GM18519 (cell line): Measurements from ENCODE around the gene GNG7.
"Not testable (repeated sequence)": the region's sequence is repeated elsewhere in the genome, so short reads cannot be mapped to it uniquely, and the experiment has no call there.

Source experiments
- ATAC-seq: cut with Tn5 transposase; IDR thresholded peaks from one replicate; pipeline ENCODE4 v1.9.1; 2021; ENCODE audit warnings: mild to moderate bottlenecking, moderate library complexity; ENCODE audit not compliant: unreplicated experiment, low FRiP score

GNG7 gene

DNA sequence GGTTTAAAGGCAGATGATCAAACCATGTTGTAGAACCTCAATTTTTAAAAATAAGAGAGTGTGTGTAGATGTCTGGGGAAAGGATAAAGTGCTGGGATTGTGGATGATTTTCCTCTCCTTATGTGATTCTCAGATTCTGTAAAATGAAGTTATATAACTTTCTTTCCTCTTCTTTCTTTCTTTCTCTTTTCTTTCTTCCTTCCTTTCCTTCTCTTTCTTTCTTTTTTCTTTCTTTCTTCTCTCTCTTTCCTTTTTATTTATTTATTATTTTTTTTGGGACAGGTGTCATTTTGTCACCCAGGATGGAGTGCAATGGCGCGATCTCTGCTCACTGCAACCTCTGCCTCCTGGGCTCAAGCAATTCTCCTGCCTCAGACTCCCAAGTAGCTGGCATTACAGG, 144.0 kb downstream of the GNG7 start:
- no peak for ATAC-seq

DNA sequence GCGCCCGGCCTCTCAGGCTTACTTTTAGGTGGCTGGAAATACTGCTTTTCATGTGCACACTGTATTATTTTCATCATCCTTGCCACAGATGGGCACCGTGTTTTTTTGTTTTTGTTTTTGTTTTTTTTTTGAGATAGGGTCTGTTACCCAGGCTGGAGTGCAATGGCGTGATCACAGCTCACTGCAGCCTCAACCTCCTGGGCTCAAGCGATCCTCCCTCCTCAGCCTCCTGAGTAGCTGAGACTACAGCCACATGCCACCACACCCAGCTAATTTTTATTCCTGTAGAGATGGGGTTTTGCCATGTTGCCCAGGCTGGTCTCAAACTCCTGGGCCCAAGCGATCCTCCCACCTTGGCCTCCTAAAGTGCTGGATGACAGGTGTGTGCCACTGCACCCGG, 144.4 kb downstream of the GNG7 start:
- not testable (repeated sequence) for ATAC-seq

DNA sequence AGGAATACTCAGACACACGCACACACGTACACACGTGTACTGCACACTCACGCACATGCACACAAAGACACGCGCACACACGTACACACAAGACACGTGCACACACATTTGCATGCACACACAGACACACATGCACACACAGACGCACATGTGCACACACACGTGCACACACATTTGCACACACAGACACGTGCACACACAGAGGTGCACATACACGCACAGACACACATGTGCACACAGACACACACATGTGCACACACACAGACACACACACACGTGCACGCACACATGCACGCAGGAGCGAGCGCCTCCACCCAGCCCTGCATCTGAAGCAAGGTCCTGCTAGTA, 145.4 kb downstream of the GNG7 start:
- no peak for ATAC-seq

DNA sequence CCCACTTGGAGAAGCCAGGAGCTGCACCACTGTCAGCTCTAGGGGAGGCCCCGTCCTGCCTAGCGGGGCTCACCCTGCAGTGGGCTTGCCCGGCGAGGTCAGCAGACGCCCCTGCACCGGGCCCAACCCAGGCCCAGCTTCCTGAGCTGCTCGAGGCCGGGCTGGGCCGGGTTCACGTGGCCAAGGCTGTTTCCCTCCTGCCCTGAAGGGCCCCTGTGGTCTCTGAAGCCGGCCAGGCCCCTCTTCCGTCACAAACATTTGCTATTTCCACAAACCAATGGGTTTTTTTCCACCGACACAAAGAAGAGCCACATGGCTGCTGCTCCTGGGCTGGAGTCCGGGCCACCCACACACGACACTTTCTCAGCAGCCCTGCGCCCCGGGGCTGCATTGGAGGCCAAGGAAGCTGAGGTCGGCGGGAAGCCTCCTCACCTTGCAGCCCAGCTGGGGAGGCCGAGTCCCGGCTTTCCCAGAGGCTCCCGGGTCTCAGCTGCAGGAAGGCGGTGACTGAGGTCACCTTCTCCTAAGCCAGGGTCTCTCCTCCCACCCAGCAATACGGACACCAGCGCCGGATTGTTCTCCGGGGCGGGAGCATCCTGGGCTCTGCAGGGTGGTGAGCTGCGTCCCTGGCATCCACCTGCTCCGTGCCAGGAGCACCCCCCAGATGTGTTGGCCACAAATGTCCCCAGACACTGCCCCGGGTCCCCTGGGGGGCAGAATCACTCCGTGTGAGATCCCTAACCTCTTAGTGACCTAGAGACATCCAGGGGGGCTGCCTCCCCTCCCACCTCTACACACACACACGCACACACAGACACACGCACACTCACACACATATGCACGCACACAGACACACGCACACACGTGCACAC, 146.0 kb downstream of the GNG7 start:
- no peak for ATAC-seq

DNA sequence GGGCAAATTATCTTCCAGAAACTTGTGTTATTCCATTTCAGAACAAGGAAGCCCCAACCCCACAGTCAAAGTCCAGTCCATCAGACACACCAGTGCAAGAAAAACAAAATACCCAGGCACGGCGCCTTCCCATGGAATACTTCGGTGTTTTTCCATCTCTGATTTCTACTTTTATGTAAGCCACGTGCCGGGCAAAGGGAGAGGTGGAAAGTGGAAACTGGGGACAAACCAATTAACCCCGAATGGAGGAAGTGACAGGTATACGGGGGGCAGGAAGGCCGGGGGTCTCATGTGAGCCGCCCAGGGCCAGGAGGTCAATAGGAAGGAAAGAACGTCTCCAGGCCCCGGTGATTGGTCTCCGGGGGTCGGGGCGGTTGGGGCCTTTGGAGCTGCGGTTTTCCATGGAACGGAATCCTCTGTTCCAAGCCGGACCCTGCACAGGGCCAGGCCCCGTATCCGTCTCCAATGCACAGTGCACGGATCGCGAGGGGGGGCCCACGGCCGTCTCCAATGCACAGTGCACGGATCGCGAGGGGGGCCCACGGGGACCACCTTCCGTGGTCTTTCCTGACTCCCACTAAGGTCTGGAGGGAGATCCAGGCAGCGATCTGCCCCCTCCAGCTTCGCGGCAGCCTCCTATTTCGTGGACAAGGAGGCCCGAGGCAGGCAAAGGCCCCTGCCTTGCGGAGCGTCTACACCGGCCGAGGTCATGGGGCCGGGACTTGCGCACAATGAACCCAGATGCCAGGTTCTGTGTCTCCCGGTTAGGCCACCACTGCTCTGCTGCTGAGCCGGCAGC, 146.9 kb downstream of the GNG7 start:
- no peak for ATAC-seq

DNA sequence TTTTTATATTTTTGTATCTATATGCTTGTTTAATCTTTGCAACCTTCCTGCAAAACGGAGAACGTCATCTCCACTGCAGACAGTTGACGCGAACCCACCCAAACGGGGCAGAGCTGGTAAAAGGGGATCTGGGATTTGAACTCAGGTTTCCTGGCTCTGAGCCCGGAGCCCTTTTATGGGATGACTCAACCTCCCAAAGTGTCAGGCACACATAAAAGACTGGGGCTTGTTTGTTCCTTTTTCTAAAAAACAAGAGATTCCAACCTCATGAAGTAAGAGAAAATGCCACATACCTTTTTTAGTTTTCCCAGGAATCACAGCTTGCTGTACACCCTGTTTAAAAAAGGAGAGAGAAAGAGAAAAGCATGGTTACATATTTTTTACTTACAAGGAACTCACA, 147.6 kb downstream of the GNG7 start:
- no peak for ATAC-seq

DNA sequence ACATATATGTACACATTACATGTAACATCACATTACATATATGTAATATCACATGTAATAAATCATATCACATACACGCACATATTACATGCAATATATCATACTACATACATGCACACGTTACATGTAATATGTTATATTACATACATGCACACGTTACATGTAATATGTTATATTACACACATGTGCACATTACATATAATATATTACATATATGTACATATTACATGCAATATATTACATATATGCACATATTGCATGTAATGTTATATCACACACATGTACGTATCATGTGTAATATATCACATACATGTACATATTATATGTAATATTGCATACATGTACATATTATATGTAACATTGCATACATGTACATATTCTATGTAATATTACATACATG, 149.0 kb downstream of the GNG7 start:
- no peak for ATAC-seq

DNA sequence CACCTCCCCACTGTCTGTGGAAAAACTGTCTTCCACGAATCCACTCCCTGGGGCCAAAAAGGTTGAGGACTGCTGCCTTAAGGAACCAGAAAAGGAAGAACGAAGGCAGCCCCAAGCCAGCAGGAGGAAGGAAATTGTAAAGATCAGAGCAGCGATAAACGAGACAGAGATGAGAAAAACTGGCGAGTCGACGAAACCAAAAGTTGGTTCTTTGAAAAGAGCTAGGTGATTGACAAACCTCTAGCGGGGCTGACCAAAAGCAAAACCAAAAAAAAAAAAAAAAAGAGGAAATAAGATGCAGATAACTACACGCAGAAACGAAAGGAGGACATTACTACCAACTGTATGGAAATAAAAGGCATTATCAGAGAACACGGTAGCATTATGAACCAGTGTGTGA, 149.6 kb downstream of the GNG7 start:
- no peak for ATAC-seq

DNA sequence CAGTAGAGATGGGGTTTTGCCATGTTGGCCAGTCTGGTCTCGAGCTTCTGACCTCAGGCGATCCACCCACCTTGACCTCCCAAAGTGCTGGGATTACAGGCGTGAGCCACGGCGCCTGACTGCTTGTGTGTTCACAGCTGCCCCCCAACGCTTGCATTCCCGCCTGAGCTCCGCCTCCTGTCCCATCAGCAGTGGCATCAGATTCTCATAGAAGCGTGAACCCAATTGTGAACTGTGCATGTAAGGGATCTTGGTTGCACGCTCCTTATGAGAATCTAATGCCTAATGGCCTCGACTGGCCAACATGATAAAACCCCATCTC, 150.7 kb downstream of the GNG7 start:
- ATAC-seq = no peak

DNA sequence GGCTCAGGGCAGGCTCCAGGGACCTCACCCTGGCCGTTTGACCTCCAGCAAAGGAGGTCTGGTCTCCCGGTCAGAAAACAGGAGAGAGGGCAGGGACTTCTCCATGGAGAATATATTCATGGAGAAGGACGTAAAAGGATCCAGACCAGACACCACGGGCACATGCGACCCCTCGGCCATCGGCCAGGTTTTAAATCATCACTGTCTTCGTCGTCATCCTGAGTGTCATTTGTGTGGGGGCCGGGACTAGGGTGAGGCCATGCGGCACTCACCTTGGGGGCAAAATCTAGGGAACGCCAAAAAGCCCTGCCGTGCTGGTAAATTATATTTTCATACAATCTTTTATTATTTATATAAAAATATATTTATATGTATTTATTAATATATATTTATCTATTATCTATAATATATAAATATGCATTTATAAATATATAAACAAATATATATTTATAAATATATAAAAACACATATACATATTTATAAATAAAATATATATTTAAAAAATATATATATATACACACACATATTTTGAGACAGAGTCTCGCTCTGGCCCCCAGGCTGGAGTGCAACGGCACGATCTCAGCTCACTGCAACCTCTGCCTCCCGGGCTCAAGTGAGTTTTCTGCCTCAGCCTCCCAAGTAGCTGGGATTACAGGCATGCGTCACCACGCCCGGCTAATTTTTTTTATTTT, 151.2 kb downstream of the GNG7 start:
- ATAC-seq = no peak

DNA sequence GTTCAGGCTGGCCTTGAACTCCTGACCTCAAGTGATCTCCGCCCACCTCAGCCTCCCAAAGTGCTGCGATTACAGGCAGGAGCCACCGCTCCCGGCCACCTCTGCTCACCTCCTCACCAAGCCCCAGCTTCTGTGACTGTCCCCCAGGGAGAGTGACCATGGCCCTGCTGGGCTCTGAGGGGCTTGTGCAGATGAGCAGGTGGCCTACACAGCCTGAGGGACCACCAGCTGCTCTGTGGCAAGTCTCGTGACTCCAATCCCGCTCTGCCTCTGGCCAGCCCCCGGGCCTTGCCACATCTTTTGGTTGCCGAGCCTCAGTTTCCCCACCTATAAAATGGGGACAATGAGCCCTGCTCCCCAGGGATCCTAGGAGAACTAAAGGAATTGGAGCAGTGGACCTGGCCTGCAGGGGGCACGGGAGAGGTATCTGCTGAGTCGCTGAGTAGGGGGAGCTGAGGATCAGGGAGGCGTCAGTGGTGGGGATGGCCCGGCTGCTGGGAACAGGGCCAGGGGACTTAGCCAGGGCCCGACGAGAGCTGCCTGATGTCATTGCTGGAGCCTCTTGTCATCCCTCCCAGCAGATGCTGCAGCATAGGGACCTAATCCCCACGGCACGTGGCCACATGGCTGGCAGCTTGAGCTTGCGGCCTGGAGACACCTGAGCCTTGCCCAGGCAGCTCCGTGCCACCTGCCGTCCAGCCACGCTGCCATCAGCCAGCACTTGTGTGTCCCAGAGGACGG, 151.9 kb downstream of the GNG7 start:
- ATAC-seq = no peak

DNA sequence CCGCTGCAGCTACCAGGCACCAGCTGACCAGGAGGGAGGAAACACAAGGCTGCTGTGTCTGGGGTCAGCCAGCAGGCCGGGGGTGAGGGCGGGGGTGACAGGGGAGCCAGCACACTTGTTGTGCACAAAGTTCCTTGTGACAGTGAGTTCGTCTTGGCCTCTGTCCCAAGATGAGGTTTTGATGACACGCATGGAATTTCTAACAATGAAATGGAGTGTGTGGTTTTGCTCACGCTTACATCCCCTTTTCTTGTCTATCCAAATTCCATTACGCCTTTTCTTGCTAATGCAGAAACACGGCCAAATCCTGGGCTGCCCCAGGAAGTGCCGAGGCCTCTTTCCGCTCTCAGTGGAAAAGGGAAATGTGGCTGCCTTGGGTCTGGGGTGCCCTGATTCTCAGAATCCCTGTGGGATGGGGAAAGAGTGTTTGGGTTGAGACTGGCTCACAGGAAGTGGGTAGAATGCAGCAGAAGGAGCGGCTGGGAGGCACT, 152.7 kb downstream of the GNG7 start:
- no peak for ATAC-seq

DNA sequence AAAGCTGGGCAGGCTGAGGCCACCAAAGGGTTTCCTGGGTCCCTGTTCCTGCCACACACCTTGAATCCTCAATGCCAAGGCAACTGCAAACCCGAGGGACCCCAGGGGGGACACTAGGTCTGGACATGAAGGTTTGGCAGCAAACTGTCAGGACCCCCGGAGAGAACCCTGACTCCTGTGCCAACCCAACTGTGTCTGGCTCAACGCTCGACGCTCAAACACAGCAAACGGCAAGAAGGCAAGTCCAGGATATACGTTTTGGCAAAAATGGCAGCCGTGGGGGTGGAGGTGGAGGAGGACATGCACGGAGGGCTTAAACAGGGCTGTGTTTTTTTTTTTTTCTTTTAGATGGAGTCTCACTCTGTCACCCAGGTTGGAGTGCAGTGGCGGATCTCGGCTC, 153.5 kb downstream of the GNG7 start:
- ATAC-seq = no peak

DNA sequence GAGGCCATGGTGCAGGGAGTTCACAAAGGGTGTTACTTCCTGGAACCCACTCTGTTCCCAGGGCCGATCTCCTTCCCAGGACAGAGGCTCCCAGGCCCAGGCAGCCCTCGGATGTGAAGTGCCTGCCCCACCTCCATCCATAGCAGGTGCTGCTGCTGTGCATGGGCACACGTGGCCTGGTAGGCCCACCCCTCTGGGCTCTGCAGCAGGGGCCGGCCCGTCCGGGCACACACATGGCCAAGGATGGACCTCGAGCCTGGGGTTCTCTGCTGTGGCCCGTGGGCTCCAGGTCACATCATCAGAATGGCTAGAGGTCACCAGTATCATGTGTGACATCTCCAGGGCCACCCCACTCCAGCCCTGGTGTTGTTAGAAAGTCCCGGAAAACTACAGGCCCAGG, 154.8 kb downstream of the GNG7 start:
- no peak for ATAC-seq

DNA sequence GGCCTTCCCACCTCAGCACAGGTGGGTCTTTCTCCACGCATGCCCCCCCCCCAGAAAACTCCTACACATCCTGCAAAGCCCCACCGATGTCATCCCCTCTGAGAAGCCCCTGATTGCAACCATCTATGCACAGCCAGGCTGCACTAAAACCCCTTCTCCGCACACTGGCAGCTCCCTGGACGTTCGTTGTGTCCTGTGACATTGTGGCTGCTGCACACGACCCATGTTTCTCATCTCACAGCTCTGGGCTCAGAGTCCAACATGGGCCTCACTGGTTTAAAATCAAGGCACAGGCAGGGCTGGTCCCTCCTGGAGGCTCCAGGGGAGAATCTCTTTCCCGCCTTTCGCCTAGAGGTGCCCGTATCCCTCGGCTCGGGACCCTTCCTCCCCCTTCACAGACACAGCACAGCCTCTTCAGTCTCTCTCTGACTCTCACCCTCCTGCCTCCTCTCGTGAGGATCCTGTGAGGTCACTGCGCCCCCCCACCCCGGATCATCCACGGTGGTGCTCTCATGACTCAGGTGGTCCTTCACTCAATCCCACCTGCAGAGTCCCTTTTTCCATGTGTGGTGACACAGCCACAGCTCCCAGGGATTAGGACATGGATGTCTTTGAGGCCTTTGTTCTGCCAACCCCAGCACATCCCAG, 155.3 kb downstream of the GNG7 start:
- ATAC-seq = no peak

DNA sequence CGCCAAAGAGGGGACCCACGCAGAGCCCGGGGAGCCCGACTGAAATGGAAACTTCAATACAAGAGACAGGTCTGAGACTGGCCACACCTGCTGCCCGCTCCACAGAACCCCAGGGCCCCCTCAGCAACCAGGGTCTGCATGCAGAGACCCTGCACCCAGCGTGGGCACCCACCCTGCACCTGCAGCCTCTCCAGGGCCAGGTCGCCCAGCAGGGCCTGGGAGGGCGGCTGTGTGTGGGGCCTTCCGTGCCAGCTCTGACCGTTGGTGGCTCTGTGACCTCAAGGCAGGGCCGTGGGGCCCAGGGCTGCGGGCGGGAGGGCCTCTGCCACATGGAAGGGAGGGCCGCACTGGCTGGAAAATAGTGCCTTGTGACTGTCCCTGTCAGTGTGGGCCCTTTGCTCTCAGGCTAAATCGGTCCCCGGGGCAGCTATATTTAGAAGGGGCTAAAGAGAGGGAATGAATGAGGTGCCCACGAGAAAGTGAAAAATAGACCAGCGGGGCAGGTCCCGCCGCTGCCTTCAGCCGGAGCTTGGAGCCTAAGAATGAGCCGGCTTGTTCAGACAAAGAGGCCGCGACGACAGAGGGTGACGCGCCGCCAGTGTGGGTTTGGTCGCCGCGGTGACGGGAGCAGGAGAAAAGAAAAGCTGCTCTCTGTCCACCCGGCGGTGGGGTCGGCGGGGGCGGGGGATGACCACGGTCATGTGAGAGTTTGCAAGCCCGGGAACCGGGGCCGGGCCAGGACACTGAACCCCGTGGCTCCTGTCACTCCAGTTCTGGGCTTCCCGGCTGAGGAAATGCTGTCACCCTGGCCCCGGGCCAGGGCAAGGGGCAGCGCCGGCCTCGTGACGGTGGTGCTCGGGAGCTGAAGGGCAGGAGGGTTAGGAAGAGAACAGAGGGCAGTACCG, 156.1 kb downstream of the GNG7 start:
- no peak for ATAC-seq

DNA sequence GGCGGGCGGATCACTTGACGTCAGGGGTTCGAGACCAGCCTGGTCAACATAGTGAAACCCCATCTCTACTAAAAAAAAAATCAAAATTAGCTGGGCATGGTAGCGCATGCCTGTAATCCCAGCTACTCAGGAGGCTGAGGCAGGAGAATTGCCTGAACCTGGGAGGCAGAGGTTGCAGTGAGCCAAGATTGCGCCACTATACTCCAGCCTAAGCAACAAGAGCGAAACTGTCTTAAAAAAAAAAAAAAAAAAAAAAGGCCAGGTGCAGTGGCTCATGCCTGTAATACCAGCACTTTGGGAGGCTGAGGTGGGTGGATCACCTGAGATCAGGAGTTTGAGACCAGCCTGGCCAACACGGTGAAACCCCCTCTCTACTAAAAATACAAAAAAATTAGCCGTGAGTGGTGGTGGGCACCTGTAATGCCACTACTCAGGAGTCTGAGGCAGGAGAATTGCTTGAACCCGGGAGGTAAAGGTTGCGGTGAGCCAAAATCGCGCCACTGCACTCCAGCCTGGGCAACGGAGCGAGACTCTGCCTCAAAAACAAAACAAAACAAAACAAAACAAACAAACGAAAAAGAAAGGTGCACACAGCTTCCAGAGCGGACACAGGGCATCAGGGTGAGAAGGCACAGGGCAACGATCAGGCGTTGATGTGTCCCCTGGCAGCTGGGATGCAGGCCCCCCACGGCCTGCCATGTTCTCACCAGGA, 156.9 kb downstream of the GNG7 start:
- not testable (repeated sequence) for ATAC-seq

DNA sequence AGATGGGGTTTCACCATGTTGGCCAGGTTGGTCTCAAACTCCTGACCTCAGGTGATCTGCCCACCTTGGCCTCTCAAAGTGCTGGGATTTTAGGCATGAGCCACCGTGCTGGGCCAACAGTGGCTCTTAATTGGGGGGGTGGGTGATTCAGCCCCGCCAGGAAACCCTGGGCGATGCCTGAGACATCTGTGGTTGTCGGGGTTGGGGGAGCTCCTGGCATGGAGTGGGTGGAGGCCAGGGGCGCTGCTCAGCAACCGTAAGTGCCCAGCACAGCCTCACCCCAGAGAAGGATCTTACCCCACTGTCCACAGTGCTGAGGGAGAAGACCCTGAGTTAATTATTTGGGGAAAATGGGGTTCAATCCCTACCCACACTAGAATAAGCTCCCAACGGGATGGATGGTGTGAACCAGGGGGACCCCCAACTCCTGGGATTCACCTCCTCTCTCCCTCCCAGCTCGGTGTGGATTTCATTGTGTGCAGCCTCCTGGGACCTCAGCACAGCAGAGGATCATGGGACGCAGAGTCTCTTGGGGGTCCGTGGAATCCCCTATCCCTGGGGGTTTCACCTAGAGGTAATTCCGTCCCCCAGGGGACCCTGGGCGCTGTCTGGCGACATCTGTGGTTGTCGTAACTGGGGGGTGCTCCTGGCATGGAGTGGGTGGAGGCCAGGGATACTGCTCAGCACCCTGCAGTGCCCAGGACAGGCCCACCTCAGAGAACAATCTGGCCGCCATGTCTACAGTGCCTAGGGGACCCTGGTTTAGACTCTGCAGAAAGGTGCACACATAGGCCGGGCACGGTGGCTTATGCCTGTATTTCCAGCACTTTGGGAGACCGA, 157.7 kb downstream of the GNG7 start:
- no peak for ATAC-seq
